ENCODE measurements around the gene ANKRD50.

The ANKRD50 gene

DNA sequence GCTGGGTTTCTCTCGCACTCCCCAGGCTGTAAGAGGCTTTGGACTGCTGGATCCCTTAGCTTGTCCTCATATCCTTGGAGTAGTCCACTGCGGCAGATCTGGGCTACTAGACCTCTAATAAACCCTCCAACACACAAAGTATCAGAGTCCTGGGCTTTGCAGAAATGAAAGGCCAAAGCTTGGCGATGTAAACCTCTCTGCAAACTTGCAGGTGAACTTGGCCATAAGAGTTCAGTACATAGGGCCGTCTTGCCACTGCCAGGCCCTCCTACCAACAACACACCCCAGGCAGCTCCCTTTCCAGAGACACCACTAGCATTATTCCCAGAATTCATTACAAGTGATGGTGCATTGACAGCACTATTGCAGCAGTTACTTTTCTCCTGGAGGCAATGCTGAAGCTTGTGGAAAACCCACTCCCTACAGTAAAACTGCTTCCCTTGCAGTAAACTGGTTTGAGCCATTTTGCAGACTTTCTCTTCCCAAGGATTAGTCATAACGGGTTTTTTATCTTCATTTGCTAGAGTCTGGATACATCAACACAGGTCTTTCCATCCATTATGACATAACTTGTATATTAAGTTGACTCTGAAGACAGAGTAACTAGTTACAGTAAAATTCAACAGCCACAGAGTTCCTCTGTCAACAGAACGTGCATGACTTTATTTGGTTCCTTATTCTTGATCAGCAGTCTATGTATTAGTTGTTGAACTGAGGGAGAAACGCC, 2.4 kb downstream of the ANKRD50 start:
- H3K36me3 ChIP-seq (ENCODE audit: control insufficient read depth, insufficient read depth, low read length): no peaks in the 10 kb centered on the region
- DNase-seq (ENCODE audit: low read depth, low spot score): no peak
- no peak overlapping the region for H3K27ac ChIP-seq (ENCODE audit: low read length)
- no peaks in the 10 kb centered on the region for H3K27me3 ChIP-seq (ENCODE audit: control insufficient read depth, insufficient read depth, low read length)
- H3K9me3 ChIP-seq (ENCODE audit: control insufficient read depth, insufficient read depth, low read length): no peaks in the 10 kb centered on the region
- no CpG with 5 or more reads among the region's 7 CpGs for WGBS (ENCODE audit: insufficient coverage, insufficient read length)
- H3K4me1 ChIP-seq (ENCODE audit: control insufficient read depth, insufficient read depth, low read length): no peaks in the 10 kb centered on the region; the same call in 1 of the 2 replicates
- H3K4me3 ChIP-seq (ENCODE audit: low read length): no peak overlapping the region

DNA sequence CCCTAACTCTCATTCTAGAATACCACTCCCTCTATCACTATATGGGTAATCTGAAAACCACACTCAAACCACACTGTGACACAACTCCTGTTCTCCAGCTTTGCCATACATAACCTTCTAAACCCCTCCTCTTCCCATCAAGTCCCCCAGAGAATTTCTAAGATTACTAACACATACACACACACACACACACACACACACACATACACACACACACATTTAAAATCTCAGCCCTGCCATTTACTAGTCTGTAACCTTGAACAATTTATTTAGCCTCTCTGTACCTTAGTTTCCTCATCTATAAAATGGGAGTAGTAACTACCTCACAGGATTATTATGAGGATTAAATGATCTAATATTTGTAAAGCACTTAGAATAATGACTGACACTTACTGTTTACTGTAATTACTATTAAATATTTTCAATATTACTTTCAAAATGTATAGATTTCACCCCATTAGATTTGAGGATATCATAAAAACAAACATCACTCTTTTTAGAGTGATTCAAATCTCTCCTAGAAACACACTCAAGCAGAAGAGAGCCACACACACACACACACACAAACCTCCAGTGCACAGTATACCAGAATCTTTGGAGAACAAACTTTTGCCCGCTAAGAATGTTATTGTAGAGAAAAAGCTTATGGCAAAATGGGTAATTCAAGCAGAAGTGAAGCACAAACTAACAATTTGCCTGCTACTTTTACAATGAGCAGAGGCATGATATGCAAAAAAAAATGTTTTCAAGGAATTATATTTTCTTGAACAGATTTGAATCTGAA, 3.8 kb downstream of the ANKRD50 start:
- H3K9me3 ChIP-seq (ENCODE audit: control insufficient read depth, insufficient read depth, low read length): no peaks in the 10 kb centered on the region
- H3K27ac ChIP-seq (ENCODE audit: low read length): no peak overlapping the region
- DNase-seq (ENCODE audit: low read depth, low spot score): no peak
- no peak overlapping the region for H3K4me3 ChIP-seq (ENCODE audit: low read length)
- H3K27me3 ChIP-seq (ENCODE audit: control insufficient read depth, insufficient read depth, low read length): no peaks in the 10 kb centered on the region
- no peaks in the 10 kb centered on the region for H3K36me3 ChIP-seq (ENCODE audit: control insufficient read depth, insufficient read depth, low read length)
- no CpG with 5 or more reads among the region's 1 CpG for WGBS (ENCODE audit: insufficient coverage, insufficient read length)
- H3K4me1 ChIP-seq (ENCODE audit: control insufficient read depth, insufficient read depth, low read length): no peaks in the 10 kb centered on the region; the same call in 1 of the 2 replicates

DNA sequence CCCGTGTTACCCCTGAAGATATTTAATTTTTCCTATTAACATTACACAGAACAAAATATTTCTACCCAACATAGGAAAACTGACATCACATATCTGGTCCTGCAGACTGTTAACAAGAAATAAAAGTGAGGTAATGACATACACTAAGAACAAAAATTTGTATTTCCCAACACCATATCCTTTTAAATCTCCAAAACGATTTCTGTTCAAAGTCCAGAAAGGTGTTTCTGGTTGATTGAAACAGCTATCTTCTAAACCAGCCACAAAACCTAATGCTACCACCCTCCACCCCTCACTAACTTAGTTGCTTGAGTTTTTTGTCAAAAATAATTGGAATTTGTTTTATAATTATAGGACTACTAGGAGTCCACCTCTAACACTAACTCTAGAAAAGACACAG, 7.1 kb downstream of the ANKRD50 start:
- 100% methylated on average over 1 of the region's 2 CpGs for WGBS (ENCODE audit: insufficient coverage, insufficient read length)
- no peak for DNase-seq (ENCODE audit: low read depth, low spot score)
- H3K27me3 ChIP-seq (ENCODE audit: control insufficient read depth, insufficient read depth, low read length): no peaks in the 10 kb centered on the region
- no peaks in the 10 kb centered on the region for H3K36me3 ChIP-seq (ENCODE audit: control insufficient read depth, insufficient read depth, low read length)
- no peaks in the 10 kb centered on the region for H3K4me1 ChIP-seq (ENCODE audit: control insufficient read depth, insufficient read depth, low read length)
- no peak overlapping the region for H3K27ac ChIP-seq (ENCODE audit: low read length)
- no peak overlapping the region for H3K4me3 ChIP-seq (ENCODE audit: low read length)
- no peaks in the 10 kb centered on the region for H3K9me3 ChIP-seq (ENCODE audit: control insufficient read depth, insufficient read depth, low read length)

GRCh38 chr4:124703154-124703553, 9.4 kb downstream of the ANKRD50 start:
- no peak overlapping the region for H3K4me3 ChIP-seq (ENCODE audit: low read length)
- H3K27me3 ChIP-seq (ENCODE audit: control insufficient read depth, insufficient read depth, low read length): no peaks in the 10 kb centered on the region
- no peaks in the 10 kb centered on the region for H3K9me3 ChIP-seq (ENCODE audit: control insufficient read depth, insufficient read depth, low read length)
- no peaks in the 10 kb centered on the region for H3K36me3 ChIP-seq (ENCODE audit: control insufficient read depth, insufficient read depth, low read length)
- no peaks in the 10 kb centered on the region for H3K4me1 ChIP-seq (ENCODE audit: control insufficient read depth, insufficient read depth, low read length)
- no CpG with 5 or more reads among the region's 6 CpGs for WGBS (ENCODE audit: insufficient coverage, insufficient read length)
- no peak for DNase-seq (ENCODE audit: low read depth, low spot score)
- no peak overlapping the region for H3K27ac ChIP-seq (ENCODE audit: low read length)

DNA sequence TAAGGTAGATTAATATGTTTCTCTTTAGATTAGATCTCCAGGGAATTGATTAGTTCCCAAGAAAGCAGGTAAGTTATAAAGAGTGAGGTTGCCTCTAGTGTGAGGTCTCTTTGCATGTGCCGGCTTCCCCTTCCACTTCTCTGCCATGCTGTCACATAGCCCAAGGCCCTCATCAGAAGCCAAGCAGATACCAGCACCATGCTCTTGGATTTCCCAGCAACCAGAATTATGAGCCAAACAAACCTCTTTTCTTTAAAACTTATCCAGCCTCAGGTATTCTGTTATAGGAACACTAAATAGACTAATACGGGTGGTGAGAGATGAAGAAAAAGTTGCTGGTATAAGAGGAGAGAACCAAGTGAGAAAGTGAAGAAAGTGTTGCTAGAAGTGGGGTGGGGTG, 15.1 kb downstream of the ANKRD50 start:
- Histone ChIP-seq H3K27me3 (ENCODE audit: control insufficient read depth, insufficient read depth, low read length) (no peaks in the 10 kb centered on the region), H3K4me3 (ENCODE audit: low read length) (no peak overlapping the region), H3K36me3 (ENCODE audit: control insufficient read depth, insufficient read depth, low read length) (no peaks in the 10 kb centered on the region), H3K9me3 (ENCODE audit: control insufficient read depth, insufficient read depth, low read length) (no peaks in the 10 kb centered on the region), H3K4me1 (ENCODE audit: control insufficient read depth, insufficient read depth, low read length) (peaks cover 2% of the 10 kb centered on the region; the same call in 1 of the 2 replicates), H3K27ac (ENCODE audit: low read length) (no peak overlapping the region)
- no CpG with 5 or more reads among the region's 2 CpGs for WGBS (ENCODE audit: insufficient coverage, insufficient read length)
- no peak for DNase-seq (ENCODE audit: low read depth, low spot score)

- H3K27me3 ChIP-seq (ENCODE audit: control insufficient read depth, insufficient read depth, low read length): no peaks in the 10 kb centered on the region
- no peaks in the 10 kb centered on the region for H3K9me3 ChIP-seq (ENCODE audit: control insufficient read depth, insufficient read depth, low read length)
- H3K36me3 ChIP-seq (ENCODE audit: control insufficient read depth, insufficient read depth, low read length): no peaks in the 10 kb centered on the region
These were observed 16.4 kb downstream of the ANKRD50 start for GRCh38 chr4:124696182-124696581.

DNA sequence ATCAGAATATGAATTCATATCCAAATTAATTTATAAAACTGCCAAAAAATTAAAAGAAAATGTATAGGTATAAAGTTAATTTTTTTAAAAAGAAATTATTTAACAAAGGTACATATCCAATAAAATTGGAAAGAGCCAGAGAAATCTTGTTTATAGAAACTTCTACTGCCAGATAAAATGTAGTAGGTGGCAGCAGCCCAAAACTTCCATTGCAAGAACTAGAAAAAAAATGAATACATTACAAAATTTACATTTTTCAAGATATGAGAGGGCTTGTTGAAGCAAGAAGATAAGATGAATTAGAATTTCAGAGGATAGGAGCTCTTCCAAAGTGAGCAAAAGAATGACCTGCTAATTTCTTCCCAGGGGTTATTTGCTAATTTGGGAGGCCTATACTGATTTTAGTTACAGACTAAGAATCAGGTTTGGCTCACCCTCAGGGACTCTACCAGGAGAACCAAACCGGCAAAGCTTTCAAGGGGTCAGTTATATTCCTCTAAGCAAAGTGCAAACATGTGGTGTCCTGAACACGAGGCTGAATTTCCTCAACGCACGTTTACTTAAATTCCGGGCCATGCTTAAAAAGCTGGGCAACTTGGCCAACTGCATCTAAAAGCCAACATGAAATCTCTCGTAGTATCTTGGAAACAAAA, 17.5 kb downstream of the ANKRD50 start:
- WGBS (ENCODE audit: insufficient coverage, insufficient read length): no CpG with 5 or more reads among the region's 6 CpGs
- H3K27ac ChIP-seq (ENCODE audit: low read length): no peak overlapping the region
- no peak for DNase-seq (ENCODE audit: low read depth, low spot score)
- H3K9me3 ChIP-seq (ENCODE audit: control insufficient read depth, insufficient read depth, low read length): no peaks in the 10 kb centered on the region
- H3K36me3 ChIP-seq (ENCODE audit: control insufficient read depth, insufficient read depth, low read length): no peaks in the 10 kb centered on the region
- no peaks in the 10 kb centered on the region for H3K27me3 ChIP-seq (ENCODE audit: control insufficient read depth, insufficient read depth, low read length)
- peaks cover 2% of the 10 kb centered on the region; the same call in 1 of the 2 replicates for H3K4me1 ChIP-seq (ENCODE audit: control insufficient read depth, insufficient read depth, low read length)
- H3K4me3 ChIP-seq (ENCODE audit: low read length): no peak overlapping the region

More at GRCh38 chr4:124696182-124696581, 16.4 kb downstream of the ANKRD50 start:
- H3K4me3 ChIP-seq (ENCODE audit: low read length): no peak overlapping the region
- H3K27ac ChIP-seq (ENCODE audit: low read length): no peak overlapping the region
- H3K4me1 ChIP-seq (ENCODE audit: control insufficient read depth, insufficient read depth, low read length): peaks cover 2% of the 10 kb centered on the region; the same call in 1 of the 2 replicates
- DNase-seq (ENCODE audit: low read depth, low spot score): no peak

DNA sequence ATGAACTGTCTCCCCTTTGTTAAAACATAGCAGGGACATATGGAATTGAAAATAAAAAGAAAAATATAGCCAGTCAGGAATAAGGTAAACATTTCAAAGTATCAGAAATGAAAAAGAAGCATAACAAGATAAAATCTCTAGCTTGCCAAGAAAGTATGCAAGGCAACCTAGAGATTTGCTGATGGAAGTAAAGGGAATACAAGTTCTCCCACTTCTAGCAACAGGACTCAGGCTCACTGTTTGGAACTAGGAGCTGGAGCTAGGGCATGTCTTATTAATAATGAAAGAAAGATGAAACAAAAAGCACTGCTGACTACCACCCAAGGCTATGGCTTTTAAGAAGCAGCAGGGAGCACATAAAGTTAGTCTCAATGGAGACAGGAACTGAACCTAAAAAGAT, 18.2 kb downstream of the ANKRD50 start:
- H3K9me3 ChIP-seq (ENCODE audit: control insufficient read depth, insufficient read depth, low read length): no peaks in the 10 kb centered on the region
- no peaks in the 10 kb centered on the region for H3K36me3 ChIP-seq (ENCODE audit: control insufficient read depth, insufficient read depth, low read length)
- no peaks in the 10 kb centered on the region for H3K27me3 ChIP-seq (ENCODE audit: control insufficient read depth, insufficient read depth, low read length)
- no peak for DNase-seq (ENCODE audit: low read depth, low spot score)
- H3K4me1 ChIP-seq (ENCODE audit: control insufficient read depth, insufficient read depth, low read length): peaks cover 2% of the 10 kb centered on the region; the same call in 1 of the 2 replicates
- no peak overlapping the region for H3K27ac ChIP-seq (ENCODE audit: low read length)
- H3K4me3 ChIP-seq (ENCODE audit: low read length): no peak overlapping the region

DNA sequence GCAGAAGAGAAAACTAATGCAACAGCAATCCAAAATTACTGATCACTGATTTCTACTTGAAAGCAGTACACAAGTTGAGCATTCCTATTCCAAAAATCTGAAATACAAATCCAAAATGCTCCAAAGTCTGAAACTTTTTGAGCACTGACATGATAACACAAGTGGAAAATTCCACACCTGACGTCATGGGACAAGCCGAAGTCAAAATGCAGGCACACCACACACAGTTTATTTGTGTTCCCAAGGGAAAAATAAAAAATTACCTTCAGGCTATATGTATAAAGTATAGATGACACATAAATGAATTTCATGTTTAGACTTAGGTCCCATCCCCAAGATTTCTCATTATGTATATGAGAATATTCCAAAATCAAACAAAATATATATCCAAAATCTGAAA, 20.7 kb downstream of the ANKRD50 start:
- no peak for DNase-seq (ENCODE audit: low read depth, low spot score)
- no CpG with 5 or more reads among the region's 2 CpGs for WGBS (ENCODE audit: insufficient coverage, insufficient read length)
- Histone ChIP-seq H3K27me3 (ENCODE audit: control insufficient read depth, insufficient read depth, low read length) (no peaks in the 10 kb centered on the region), H3K4me1 (ENCODE audit: control insufficient read depth, insufficient read depth, low read length) (peaks cover 2% of the 10 kb centered on the region; the same call in 1 of the 2 replicates), H3K9me3 (ENCODE audit: control insufficient read depth, insufficient read depth, low read length) (no peaks in the 10 kb centered on the region), H3K4me3 (ENCODE audit: low read length) (no peak overlapping the region), H3K27ac (ENCODE audit: low read length) (no peak overlapping the region), H3K36me3 (ENCODE audit: control insufficient read depth, insufficient read depth, low read length) (no peaks in the 10 kb centered on the region)

- WGBS (ENCODE audit: insufficient coverage, insufficient read length): no CpG with 5 or more reads among the region's 5 CpGs
- no peak overlapping the region for H3K27ac ChIP-seq (ENCODE audit: low read length)
- no peaks in the 10 kb centered on the region for H3K9me3 ChIP-seq (ENCODE audit: control insufficient read depth, insufficient read depth, low read length)
- no peaks in the 10 kb centered on the region for H3K27me3 ChIP-seq (ENCODE audit: control insufficient read depth, insufficient read depth, low read length)
- DNase-seq (ENCODE audit: low read depth, low spot score): peak; percentile 16
- no peak overlapping the region for H3K4me3 ChIP-seq (ENCODE audit: low read length)
- H3K36me3 ChIP-seq (ENCODE audit: control insufficient read depth, insufficient read depth, low read length): no peaks in the 10 kb centered on the region
- H3K4me1 ChIP-seq (ENCODE audit: control insufficient read depth, insufficient read depth, low read length): peaks cover 3% of the 10 kb centered on the region; the same call in 1 of the 2 replicates
These were observed 26.3 kb downstream of the ANKRD50 start for GRCh38 chr4:124686279-124686678.

All from iPS DF 6.9 (cell line).